ENCODE results near the gene SETX.
"Not testable (repeated sequence)": the region's sequence is repeated elsewhere in the genome, so short reads cannot be mapped to it uniquely, and the experiment has no call there.

Gene SETX

DNA sequence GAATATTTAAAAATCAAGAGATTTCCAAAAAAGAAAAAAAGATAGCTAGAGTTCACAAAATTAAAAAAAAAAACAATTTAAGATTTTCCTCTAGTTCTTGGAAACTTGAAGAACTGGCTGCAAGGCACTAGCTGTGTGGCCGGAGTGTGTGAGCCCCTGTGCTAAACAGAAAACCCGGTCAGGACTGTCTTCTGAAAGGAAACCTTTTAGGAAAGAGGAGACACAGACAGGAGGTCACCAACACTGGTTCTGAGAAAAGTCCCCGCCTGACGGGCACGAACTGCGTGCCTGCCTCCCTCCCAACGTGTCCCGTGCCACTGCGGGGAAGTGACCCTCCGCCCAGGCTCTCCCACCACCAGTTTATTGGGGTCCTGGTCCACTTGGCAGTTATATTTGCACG lies 36.7 kb upstream of the SETX start:
- DNase-seq = no peak
- Histone ChIP-seq H3K27ac (no peak overlapping the region), H3K27me3 (replicated peaks) (no peaks in the 10 kb centered on the region), H3K4me3 (ENCODE audit: low read depth, low read length) (no peak overlapping the region), H3K36me3 (replicated peaks) (peaks cover 71% of the 10 kb centered on the region)
- TF ChIP-seq, protein P1, sequence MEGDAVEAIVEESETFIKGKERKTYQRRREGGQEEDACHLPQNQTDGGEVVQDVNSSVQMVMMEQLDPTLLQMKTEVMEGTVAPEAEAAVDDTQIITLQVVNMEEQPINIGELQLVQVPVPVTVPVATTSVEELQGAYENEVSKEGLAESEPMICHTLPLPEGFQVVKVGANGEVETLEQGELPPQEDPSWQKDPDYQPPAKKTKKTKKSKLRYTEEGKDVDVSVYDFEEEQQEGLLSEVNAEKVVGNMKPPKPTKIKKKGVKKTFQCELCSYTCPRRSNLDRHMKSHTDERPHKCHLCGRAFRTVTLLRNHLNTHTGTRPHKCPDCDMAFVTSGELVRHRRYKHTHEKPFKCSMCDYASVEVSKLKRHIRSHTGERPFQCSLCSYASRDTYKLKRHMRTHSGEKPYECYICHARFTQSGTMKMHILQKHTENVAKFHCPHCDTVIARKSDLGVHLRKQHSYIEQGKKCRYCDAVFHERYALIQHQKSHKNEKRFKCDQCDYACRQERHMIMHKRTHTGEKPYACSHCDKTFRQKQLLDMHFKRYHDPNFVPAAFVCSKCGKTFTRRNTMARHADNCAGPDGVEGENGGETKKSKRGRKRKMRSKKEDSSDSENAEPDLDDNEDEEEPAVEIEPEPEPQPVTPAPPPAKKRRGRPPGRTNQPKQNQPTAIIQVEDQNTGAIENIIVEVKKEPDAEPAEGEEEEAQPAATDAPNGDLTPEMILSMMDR (IDR thresholded peaks at IDR 0.05; ENCODE audit: low read depth, low read length, missing control alignments) = no peak
- in situ Hi-C loops (cut with HindIII; ENCODE audit: low pct_ligation_motif_present, low sequenced_read_pairs) = no loop called here

DNA sequence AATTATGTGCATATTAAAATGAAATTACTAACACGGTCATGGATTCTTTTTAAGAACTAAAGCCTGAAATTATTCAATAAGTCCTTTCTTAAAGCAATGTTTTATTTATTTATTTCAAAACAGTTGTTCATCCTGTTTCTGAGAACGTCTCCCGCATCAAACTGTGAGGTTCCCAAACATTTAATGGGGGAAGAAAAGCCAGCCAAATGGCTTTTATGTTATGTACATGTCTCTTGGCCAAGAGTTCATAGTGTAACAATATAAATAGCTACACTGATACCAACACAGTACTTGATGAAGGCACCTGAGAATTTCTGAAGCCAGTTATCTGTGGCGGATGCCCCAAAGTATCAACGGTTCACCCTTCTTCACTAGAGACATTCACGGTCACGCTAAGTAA lies 36.2 kb upstream of the SETX start:
- TF ChIP-seq, protein P1 (IDR thresholded peaks at IDR 0.05; ENCODE audit: low read depth, low read length, missing control alignments) = no peak
- Histone ChIP-seq H3K4me3 (ENCODE audit: low read depth, low read length) (no peak overlapping the region), H3K36me3 (replicated peaks) (peaks cover 67% of the 10 kb centered on the region), H3K27ac (no peak overlapping the region), H3K27me3 (replicated peaks) (no peaks in the 10 kb centered on the region)
- in situ Hi-C loops (cut with HindIII; ENCODE audit: low pct_ligation_motif_present, low sequenced_read_pairs) = no loop called here
- no peak for DNase-seq

DNA sequence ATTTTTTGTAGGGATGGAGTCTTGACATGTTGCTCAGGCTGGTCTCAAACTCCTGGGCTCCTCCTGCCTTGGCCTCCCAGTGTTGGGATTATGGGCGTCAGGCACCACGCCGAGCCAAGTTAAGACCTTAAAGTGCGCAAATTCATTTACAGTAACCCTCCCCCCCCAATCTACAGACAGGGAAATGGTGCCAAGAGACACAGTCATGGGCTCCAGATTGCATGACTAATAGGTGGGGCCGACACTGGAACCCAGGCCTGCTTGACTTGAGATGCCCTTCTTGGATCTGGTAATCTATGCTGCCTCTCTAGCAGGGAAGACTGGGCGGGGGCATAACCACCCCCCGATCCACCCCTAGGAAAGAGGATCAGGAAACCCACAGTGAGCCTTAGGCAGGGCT lies 32.3 kb upstream of the SETX start:
- DNase-seq = no peak
- H3K27me3 ChIP-seq (replicated peaks) = no peaks in the 10 kb centered on the region
- TF ChIP-seq, protein P1 (IDR thresholded peaks at IDR 0.05; ENCODE audit: low read depth, low read length, missing control alignments) = no peak
- peaks cover 60% of the 10 kb centered on the region for H3K36me3 ChIP-seq (replicated peaks)
- H3K4me3 ChIP-seq (ENCODE audit: low read depth, low read length) = no peak overlapping the region
- in situ Hi-C loops (cut with HindIII; ENCODE audit: low pct_ligation_motif_present, low sequenced_read_pairs) = no loop called here
- H3K27ac ChIP-seq = no peak overlapping the region

DNA sequence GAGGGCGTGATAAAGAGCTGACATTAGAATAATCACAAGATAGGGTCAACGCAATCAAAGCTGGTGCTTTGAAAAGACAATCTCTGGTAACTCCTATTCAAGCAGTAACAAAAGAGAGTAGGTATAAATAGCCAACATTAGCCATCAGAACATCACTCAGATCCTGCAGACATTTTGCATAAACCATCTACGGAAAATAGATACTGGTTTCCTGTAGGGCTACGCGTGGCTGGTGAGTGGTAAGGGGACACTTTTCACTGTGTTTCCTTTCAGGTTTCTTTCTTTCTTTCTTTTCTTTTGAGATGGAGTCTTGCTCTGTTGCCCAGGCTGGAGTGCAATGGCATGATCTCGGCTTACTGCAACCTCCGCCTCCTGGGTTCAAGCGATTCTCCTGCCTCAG lies 29.6 kb upstream of the SETX start:
- Histone ChIP-seq H3K27me3 (replicated peaks) (no peaks in the 10 kb centered on the region), H3K36me3 (replicated peaks) (peaks cover 37% of the 10 kb centered on the region), H3K27ac (no peak overlapping the region), H3K4me3 (ENCODE audit: low read depth, low read length) (no peak overlapping the region)
- no peak for DNase-seq
- TF ChIP-seq, protein P1 (IDR thresholded peaks at IDR 0.05; ENCODE audit: low read depth, low read length, missing control alignments) = no peak
- in situ Hi-C loops (cut with HindIII; ENCODE audit: low pct_ligation_motif_present, low sequenced_read_pairs) = no loop called here

DNA sequence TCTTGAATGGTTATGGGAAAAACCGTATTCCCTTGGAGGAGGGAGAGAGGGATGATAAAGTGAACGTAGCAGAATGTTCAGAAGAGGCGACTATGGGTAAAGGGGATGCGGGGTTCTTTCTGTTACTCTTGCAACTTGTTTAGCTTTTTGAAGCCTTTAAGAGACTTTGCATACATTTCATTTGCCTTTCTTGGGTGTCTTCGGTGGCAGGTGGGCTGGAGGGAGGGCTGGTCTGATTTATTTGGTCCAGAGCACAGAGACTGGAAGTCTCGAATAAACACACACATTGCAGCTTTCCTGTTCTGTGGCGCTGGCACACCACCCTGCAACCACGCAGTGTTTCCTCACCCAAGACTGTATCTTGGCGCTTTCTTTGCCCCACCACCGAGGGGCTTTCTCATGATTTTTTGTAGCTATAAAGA lies 28.7 kb upstream of the SETX start:
- TF ChIP-seq, protein P1 (IDR thresholded peaks at IDR 0.05; ENCODE audit: low read depth, low read length, missing control alignments) = no peak
- Histone ChIP-seq H3K27ac (no peak overlapping the region), H3K27me3 (replicated peaks) (no peaks in the 10 kb centered on the region), H3K4me3 (ENCODE audit: low read depth, low read length) (no peak overlapping the region), H3K36me3 (replicated peaks) (peaks cover 34% of the 10 kb centered on the region)
- DNase-seq = no peak
- in situ Hi-C loops (cut with HindIII; ENCODE audit: low pct_ligation_motif_present, low sequenced_read_pairs) = no loop called here

DNA sequence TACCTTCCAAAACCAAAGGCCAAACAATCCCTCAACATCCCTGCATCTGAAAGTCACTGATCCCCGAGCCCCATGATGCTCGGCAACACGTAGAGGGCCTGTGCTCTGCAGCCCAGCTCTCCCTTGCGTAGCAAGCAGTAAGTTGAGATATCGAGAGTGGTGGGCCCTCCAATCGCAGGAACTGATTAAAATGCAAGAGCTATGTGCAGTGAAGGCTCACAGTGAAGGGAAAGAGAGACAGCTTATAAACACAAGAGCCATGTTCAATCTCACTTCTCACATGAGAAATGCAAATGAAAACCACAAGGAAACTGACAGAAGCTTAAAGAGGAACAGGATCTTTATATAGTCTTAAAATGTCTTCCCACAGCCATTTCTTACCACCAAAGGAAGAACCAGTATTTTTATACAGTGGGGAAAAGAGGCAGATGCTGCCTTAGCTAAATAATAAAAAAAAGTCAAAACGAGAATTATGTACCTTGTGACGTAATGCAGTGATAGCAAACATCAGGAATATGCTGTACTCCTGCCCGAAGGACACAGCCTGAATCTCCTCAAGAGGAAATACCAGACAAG lies 27.3 kb upstream of the SETX start:
- Histone ChIP-seq H3K36me3 (replicated peaks) (peaks cover 25% of the 10 kb centered on the region), H3K27me3 (replicated peaks) (no peaks in the 10 kb centered on the region), H3K27ac (no peak overlapping the region), H3K4me3 (ENCODE audit: low read depth, low read length) (no peak overlapping the region)
- in situ Hi-C loops (cut with HindIII; ENCODE audit: low pct_ligation_motif_present, low sequenced_read_pairs) = no loop called here
- TF ChIP-seq, protein P1 (IDR thresholded peaks at IDR 0.05; ENCODE audit: low read depth, low read length, missing control alignments) = no peak
- DNase-seq = no peak

DNA sequence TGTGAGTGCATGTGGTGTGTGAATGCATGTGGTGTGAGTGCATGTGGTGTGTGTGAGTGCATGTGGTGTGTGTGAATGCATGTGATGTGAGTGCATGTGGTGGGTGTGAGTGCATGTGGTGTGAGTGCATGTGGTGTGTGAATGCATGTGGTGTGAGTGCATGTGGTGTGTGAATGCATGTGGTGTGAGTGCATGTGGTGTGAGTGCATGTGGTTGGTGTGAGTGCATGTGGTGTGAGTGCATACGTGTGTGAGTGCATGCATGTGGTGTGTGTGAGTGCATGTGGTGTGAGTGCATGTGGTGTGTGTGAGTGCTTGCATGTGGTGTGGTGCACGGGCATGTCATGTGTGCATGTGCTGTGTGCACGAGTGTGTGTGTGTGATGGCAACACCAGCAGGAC lies 23.6 kb upstream of the SETX start:
- in situ Hi-C loops (cut with HindIII; ENCODE audit: low pct_ligation_motif_present, low sequenced_read_pairs); H3K27ac ChIP-seq; H3K4me3 ChIP-seq (ENCODE audit: low read depth, low read length); DNase-seq; H3K27me3 ChIP-seq (replicated peaks): not testable (repeated sequence)
- peaks cover 20% of the 10 kb centered on the region for H3K36me3 ChIP-seq (replicated peaks)

DNA sequence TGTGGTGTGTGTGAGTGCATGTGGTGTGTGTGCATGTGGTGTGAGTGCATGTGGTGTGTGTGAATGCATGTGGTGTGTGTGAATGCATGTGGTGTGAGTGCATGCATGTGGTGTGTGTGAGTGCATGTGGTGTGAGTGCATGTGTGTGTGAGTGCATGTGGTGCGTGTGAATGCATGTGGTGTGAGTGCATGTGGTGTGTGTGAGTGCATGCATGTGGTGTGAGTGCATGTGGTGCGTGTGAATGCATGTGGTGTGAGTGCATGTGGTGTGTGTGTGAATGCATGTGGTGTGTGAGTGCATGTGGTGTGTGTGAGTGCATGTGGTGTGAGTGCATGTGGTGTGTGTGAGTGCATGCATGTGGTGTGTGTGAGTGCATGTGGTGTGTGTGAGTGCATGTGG lies 23.0 kb upstream of the SETX start:
- in situ Hi-C loops (cut with HindIII; ENCODE audit: low pct_ligation_motif_present, low sequenced_read_pairs); H3K27me3 ChIP-seq (replicated peaks); H3K4me3 ChIP-seq (ENCODE audit: low read depth, low read length); DNase-seq; H3K27ac ChIP-seq: not testable (repeated sequence)
- peaks cover 20% of the 10 kb centered on the region for H3K36me3 ChIP-seq (replicated peaks)
